ENCODE data around the gene HDDC3. TPM values are rescaled to one million over a fixed set of nuclear protein-coding genes. Genes with fewer than 3 reads are reported as not detected.

Gene HDDC3
- total and polyA plus RNA-seq, 7 experiments from 2014 or later, result 13.3 to 50.9 (median 31.3) TPM

GRCh38 chr15:90907051-90907660, 25.2 kb downstream of the HDDC3 start:
- H3K9me3 ChIP-seq (ENCODE audit: control insufficient read depth in 2 of 3, low read length in 3 of 3), result no peaks in the 10 kb centered on the region
- Mint-ChIP-seq H3K4me3 (no peak overlapping the region), H3K27ac (no peak overlapping the region), H3K9me3 (no peaks in the 10 kb centered on the region), H3K27me3 (no peaks in the 10 kb centered on the region), H3K4me1 (peaks cover 11 to 24% (median 20%) of the 10 kb centered on the region in 7 donors), H3K36me3 (peaks cover 9 to 37% (median 21%) of the 10 kb centered on the region in 5 donors)
- ChIA-PET POLR2A (no interaction called here), CTCF (interaction anchor here (0.5 to 8.0 kb wide), 3 partner anchors 19 to 85 kb away, joined by 3 to 150 read pairs (median 4); partner anchors contain the start of genes HDDC3 and UNC45A)
- ATAC-seq (no peak), DNase-seq (no peak)
- H3K27me3 ChIP-seq (ENCODE audit: control insufficient read depth in 2 of 2, insufficient read depth in 2 of 2, low read length in 2 of 2), result no peaks in the 10 kb centered on the region
- no peak overlapping the region for H3K4me3 ChIP-seq (ENCODE audit: low read length)
- H3K4me1 ChIP-seq (ENCODE audit: control insufficient read depth in 2 of 2, insufficient read depth in 2 of 2, low read length in 2 of 2), result peaks cover 6 to 8% of the 10 kb centered on the region in 2 donors
- H3K36me3 ChIP-seq (ENCODE audit: control insufficient read depth in 2 of 3, insufficient read depth in 3 of 3, low read length in 3 of 3), result peaks cover 13 to 68% (median 29%) of the 10 kb centered on the region in 3 experiments
- intact Hi-C loops (cut with micrococcal nuclease), result no loop called here
- no peak overlapping the region for H3K27ac ChIP-seq (ENCODE audit: low read depth, low read length)

GRCh38 chr15:90906181-90906849, 26.0 kb downstream of the HDDC3 start:
- H3K9me3 Mint-ChIP-seq, result no peaks in the 10 kb centered on the region
- H3K4me1 Mint-ChIP-seq, result peaks cover 11 to 33% (median 28%) of the 10 kb centered on the region in 7 donors
- POLR2A ChIA-PET, result interaction anchor here (8.3 kb wide), 1 partner anchor 27 kb away, joined by 213 read pairs; the partner anchor contains the start of genes HDDC3 and UNC45A
- H3K36me3 Mint-ChIP-seq, result peaks cover 9 to 37% (median 21%) of the 10 kb centered on the region in 5 donors
- H3K27ac Mint-ChIP-seq, result no peak overlapping the region
- ATAC-seq (no peak), DNase-seq (no peak)
- peaks cover 12 to 16% of the 10 kb centered on the region in 2 donors for H3K4me1 ChIP-seq (ENCODE audit: control insufficient read depth in 2 of 2, insufficient read depth in 2 of 2, low read length in 2 of 2)
- H3K27me3 ChIP-seq (ENCODE audit: control insufficient read depth in 2 of 2, insufficient read depth in 2 of 2, low read length in 2 of 2), result no peaks in the 10 kb centered on the region
- H3K4me3 ChIP-seq (ENCODE audit: low read length), result no peak overlapping the region
- H3K27me3 Mint-ChIP-seq, result no peaks in the 10 kb centered on the region
- CTCF ChIA-PET, result interaction anchor here (0.6 to 8.0 kb wide), 2 partner anchors 27 to 84 kb away, joined by 4 to 150 read pairs; partner anchors contain the start of genes HDDC3 and UNC45A
- H3K4me3 Mint-ChIP-seq, result peak overlapping the region in 1 of 10 donors; percentile 21
- H3K9me3 ChIP-seq (ENCODE audit: control insufficient read depth in 2 of 3, low read length in 3 of 3), result no peaks in the 10 kb centered on the region
- no peak overlapping the region for H3K27ac ChIP-seq (ENCODE audit: low read depth, low read length)
- peaks cover 11 to 60% (median 22%) of the 10 kb centered on the region in 3 experiments for H3K36me3 ChIP-seq (ENCODE audit: control insufficient read depth in 2 of 3, insufficient read depth in 3 of 3, low read length in 3 of 3)
- intact Hi-C loops (cut with micrococcal nuclease), result no loop called here

DNA sequence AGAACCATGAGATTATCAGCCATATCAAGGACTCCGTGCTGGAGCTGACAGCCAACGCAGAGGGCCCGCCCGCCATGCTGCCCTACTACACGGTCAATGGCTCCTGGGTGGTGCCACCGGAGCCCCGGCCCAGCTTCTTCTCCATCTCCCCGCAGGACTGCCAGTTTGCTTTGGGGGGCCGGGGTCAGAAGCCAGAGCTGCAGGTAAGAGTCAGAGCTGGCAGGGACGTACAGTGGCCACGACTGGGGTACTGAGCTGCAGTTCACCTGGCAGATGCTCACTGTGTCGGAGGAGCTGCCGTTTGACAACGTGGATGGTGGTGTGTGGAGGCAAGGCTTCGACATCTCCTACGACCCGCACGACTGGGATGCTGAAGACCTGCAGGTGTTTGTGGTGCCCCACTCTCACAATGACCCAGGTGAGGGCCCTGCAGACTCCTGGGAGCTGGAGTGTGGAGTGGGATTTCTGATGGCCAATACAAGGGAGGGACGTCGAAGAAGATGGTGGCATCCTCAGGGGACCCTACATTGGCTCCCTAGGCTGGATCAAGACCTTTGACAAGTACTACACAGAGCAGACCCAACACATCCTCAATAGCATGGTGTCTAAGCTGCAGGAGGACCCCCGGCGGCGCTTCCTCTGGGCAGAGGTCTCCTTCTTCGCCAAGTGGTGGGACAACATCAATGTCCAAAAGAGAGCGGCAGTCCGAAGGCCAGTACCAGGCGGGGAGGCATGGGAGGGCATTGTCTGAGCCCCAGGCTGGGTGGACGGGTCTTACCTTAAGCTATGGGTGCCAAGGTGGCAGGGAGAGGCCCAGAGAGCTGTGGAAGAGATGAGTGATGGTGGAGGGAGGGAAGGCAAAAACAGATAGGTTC, 26.8 kb downstream of the HDDC3 start:
- peak overlapping the region in 5 of 10 donors; percentile 14 to 63 (median 21) for H3K4me3 Mint-ChIP-seq
- CTCF ChIA-PET, result interaction anchor here (8.0 kb wide), 1 partner anchor 28 kb away, joined by 150 read pairs; the partner anchor contains the start of genes HDDC3 and UNC45A

GRCh38 chr15:90904746-90905145, 27.6 kb downstream of the HDDC3 start:
- H3K27me3 ChIP-seq (ENCODE audit: control insufficient read depth in 2 of 2, insufficient read depth in 2 of 2, low read length in 2 of 2), result no peaks in the 10 kb centered on the region
- no peak overlapping the region for H3K4me3 ChIP-seq (ENCODE audit: low read length)
- no peaks in the 10 kb centered on the region for H3K9me3 Mint-ChIP-seq
- H3K4me1 Mint-ChIP-seq, result peaks cover 11 to 37% (median 34%) of the 10 kb centered on the region in 7 donors
- no peaks in the 10 kb centered on the region for H3K27me3 Mint-ChIP-seq
- peaks cover 9 to 33% (median 21%) of the 10 kb centered on the region in 5 donors for H3K36me3 Mint-ChIP-seq
- no peaks in the 10 kb centered on the region for H3K9me3 ChIP-seq (ENCODE audit: control insufficient read depth in 2 of 3, low read length in 3 of 3)
- intact Hi-C loops (cut with micrococcal nuclease), result loop anchor here in 1 of 2 donors (2.0 to 5.0 kb wide), 3 partner anchors 18 to 552 kb away; partner anchors contain the start of genes VPS33B and ZNF774
- H3K27ac Mint-ChIP-seq, result no peak overlapping the region
- H3K27ac ChIP-seq (ENCODE audit: low read depth, low read length), result no peak overlapping the region
- ChIA-PET CTCF (interaction anchor here (8.0 kb wide), 1 partner anchor 29 kb away, joined by 150 read pairs; the partner anchor contains the start of genes HDDC3 and UNC45A), POLR2A (interaction anchor here (8.3 kb wide), 1 partner anchor 29 kb away, joined by 213 read pairs; the partner anchor contains the start of genes HDDC3 and UNC45A)
- peak overlapping the region in 3 of 10 donors; percentile 21 to 35 (median 32) for H3K4me3 Mint-ChIP-seq
- ATAC-seq, result no peak
- DNase-seq, result no peak
- H3K36me3 ChIP-seq (ENCODE audit: control insufficient read depth in 2 of 3, insufficient read depth in 3 of 3, low read length in 3 of 3), result peaks cover 6 to 44% (median 17%) of the 10 kb centered on the region in 3 experiments
- H3K4me1 ChIP-seq (ENCODE audit: control insufficient read depth in 2 of 2, insufficient read depth in 2 of 2, low read length in 2 of 2), result peaks cover 12 to 17% of the 10 kb centered on the region in 2 donors

More for the DNA sequence above, 26.8 kb downstream of the HDDC3 start:
- H3K36me3 ChIP-seq (ENCODE audit: control insufficient read depth in 2 of 3, insufficient read depth in 3 of 3, low read length in 3 of 3), result peaks cover 6 to 52% (median 17%) of the 10 kb centered on the region in 3 experiments
- no peak overlapping the region for H3K27ac ChIP-seq (ENCODE audit: low read depth, low read length)
- H3K27me3 Mint-ChIP-seq, result no peaks in the 10 kb centered on the region
- H3K27ac Mint-ChIP-seq, result peak overlapping the region in 1 of 9 donors; percentile 51
- H3K9me3 ChIP-seq (ENCODE audit: control insufficient read depth in 2 of 3, low read length in 3 of 3), result no peaks in the 10 kb centered on the region
- H3K36me3 Mint-ChIP-seq, result peaks cover 9 to 36% (median 21%) of the 10 kb centered on the region in 5 donors
- peaks cover 12 to 17% of the 10 kb centered on the region in 2 donors for H3K4me1 ChIP-seq (ENCODE audit: control insufficient read depth in 2 of 2, insufficient read depth in 2 of 2, low read length in 2 of 2)
- intact Hi-C loops (cut with micrococcal nuclease), result loop anchor here in 1 of 2 donors (2.0 kb wide), 1 partner anchor 17 kb away; no protein-coding TSS in a partner anchor
- no peaks in the 10 kb centered on the region for H3K9me3 Mint-ChIP-seq
- POLR2A ChIA-PET, result interaction anchor here (8.3 kb wide), 1 partner anchor 28 kb away, joined by 213 read pairs; the partner anchor contains the start of genes HDDC3 and UNC45A
- no peaks in the 10 kb centered on the region for H3K27me3 ChIP-seq (ENCODE audit: control insufficient read depth in 2 of 2, insufficient read depth in 2 of 2, low read length in 2 of 2)
- ATAC-seq (no peak), DNase-seq (no peak)
- no peak overlapping the region for H3K4me3 ChIP-seq (ENCODE audit: low read length)
- peaks cover 11 to 36% (median 31%) of the 10 kb centered on the region in 7 donors for H3K4me1 Mint-ChIP-seq

GRCh38 chr15:90903733-90904536, 28.4 kb downstream of the HDDC3 start:
- peak overlapping the region; percentile 74 for H3K4me3 ChIP-seq (ENCODE audit: low read length)
- DNase-seq, result no peak
- H3K36me3 Mint-ChIP-seq, result peaks cover 9 to 29% (median 21%) of the 10 kb centered on the region in 5 donors
- intact Hi-C loops (cut with micrococcal nuclease), result loop anchor here (1.0 to 5.0 kb wide), 4 partner anchors 19 to 552 kb away; partner anchors contain the start of genes VPS33B (in 1 of the 2) and ZNF774 (in 1 of the 2)
- H3K27ac ChIP-seq (ENCODE audit: low read depth, low read length), result peak overlapping the region; percentile 86
- H3K27me3 Mint-ChIP-seq, result no peaks in the 10 kb centered on the region
- H3K27me3 ChIP-seq (ENCODE audit: control insufficient read depth in 2 of 2, insufficient read depth in 2 of 2, low read length in 2 of 2), result no peaks in the 10 kb centered on the region
- POLR2A ChIA-PET, result interaction anchor here (0.8 to 8.3 kb wide), 5 partner anchors 18 to 256 kb away, joined by 3 to 213 read pairs (median 4); partner anchors contain the start of genes BLM, HDDC3, RCCD1 and UNC45A
- peak overlapping the region in 8 of 9 donors; percentile 40 to 88 (median 84) for H3K27ac Mint-ChIP-seq
- H3K9me3 Mint-ChIP-seq, result no peaks in the 10 kb centered on the region
- no peak for ATAC-seq
- H3K4me1 ChIP-seq (ENCODE audit: control insufficient read depth in 2 of 2, insufficient read depth in 2 of 2, low read length in 2 of 2), result peaks cover 12 to 17% of the 10 kb centered on the region in 2 donors
- peaks cover 6 to 37% (median 17%) of the 10 kb centered on the region in 3 experiments for H3K36me3 ChIP-seq (ENCODE audit: control insufficient read depth in 2 of 3, insufficient read depth in 3 of 3, low read length in 3 of 3)
- no peaks in the 10 kb centered on the region for H3K9me3 ChIP-seq (ENCODE audit: control insufficient read depth in 2 of 3, low read length in 3 of 3)
- H3K4me3 Mint-ChIP-seq, result peak overlapping the region; percentile 72 to 91 (median 84)
- CTCF ChIA-PET, result interaction anchor here (0.6 to 8.0 kb wide), 6 partner anchors 8 to 394 kb away, joined by 3 to 150 read pairs (median 6); partner anchors contain the start of genes HDDC3 and UNC45A
- peaks cover 11 to 37% (median 34%) of the 10 kb centered on the region in 7 donors for H3K4me1 Mint-ChIP-seq

Measured in naive thymus-derived CD4-positive, alpha-beta T cell (primary cell).